Measurements from ENCODE around the gene NOS1AP.
"Not testable (repeated sequence)": the region's sequence is repeated elsewhere in the genome, so short reads cannot be mapped to it uniquely, and the experiment has no call there.

Gene NOS1AP

DNA sequence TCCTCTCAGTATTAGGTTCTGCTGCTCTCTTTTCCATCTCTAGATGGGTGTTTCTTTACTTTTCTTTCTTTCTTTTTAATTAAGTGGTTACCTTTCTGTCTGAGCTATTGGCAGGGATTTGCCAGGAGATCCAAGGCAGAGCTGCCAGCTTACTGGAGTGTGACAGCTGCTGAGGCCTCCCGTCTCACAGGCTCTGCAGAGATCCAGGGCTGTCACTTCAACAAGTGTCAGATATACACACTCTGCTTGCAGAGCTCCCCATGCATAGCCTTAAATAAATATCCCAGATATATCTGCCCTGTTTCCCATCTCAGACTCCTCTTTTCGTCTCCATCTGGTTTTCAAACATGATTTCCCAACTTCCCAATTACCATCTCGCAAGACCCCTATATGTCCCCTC, 124.3 kb downstream of the NOS1AP start:
- POLR2A ChIA-PET = no interaction called here
- CTCF ChIA-PET = interaction anchor here (1.8 kb wide), 1 partner anchor 12 kb away, joined by 7 read pairs; no protein-coding TSS in a partner anchor

DNA sequence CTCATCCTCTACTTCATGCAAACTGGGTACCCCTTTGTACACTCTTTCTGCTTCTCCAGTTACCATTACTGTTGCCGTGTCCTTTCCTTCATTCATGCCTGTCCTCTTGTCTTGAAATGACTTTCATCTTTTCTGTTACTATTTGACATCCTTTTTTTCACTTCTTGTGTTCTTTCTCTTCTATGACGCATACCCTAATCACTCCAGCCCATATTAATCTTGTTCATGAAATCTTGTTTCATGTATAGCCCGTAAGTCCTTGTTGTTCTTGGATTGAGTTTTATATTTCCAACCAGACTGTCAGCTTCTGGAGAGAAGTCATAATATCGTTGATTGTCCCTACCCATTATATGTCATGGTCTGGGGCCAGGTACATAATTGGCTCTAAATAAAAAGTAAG, 126.1 kb downstream of the NOS1AP start:
- CTCF ChIA-PET = no interaction called here
- no peak for DNase-seq (ENCODE audit: extremely low spot score)
- TF ChIP-seq, protein P1, sequence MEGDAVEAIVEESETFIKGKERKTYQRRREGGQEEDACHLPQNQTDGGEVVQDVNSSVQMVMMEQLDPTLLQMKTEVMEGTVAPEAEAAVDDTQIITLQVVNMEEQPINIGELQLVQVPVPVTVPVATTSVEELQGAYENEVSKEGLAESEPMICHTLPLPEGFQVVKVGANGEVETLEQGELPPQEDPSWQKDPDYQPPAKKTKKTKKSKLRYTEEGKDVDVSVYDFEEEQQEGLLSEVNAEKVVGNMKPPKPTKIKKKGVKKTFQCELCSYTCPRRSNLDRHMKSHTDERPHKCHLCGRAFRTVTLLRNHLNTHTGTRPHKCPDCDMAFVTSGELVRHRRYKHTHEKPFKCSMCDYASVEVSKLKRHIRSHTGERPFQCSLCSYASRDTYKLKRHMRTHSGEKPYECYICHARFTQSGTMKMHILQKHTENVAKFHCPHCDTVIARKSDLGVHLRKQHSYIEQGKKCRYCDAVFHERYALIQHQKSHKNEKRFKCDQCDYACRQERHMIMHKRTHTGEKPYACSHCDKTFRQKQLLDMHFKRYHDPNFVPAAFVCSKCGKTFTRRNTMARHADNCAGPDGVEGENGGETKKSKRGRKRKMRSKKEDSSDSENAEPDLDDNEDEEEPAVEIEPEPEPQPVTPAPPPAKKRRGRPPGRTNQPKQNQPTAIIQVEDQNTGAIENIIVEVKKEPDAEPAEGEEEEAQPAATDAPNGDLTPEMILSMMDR (IDR thresholded peaks at IDR 0.05; ENCODE audit: control extremely low read depth, extremely low read depth, low read depth, missing control alignments) = no peak
- POLR2A ChIA-PET = no interaction called here

More for the DNA sequence above, 124.3 kb downstream of the NOS1AP start:
- DNase-seq (ENCODE audit: extremely low spot score) = no peak
- TF ChIP-seq, protein P1 (IDR thresholded peaks at IDR 0.05; ENCODE audit: control extremely low read depth, extremely low read depth, low read depth, missing control alignments) = no peak

DNA sequence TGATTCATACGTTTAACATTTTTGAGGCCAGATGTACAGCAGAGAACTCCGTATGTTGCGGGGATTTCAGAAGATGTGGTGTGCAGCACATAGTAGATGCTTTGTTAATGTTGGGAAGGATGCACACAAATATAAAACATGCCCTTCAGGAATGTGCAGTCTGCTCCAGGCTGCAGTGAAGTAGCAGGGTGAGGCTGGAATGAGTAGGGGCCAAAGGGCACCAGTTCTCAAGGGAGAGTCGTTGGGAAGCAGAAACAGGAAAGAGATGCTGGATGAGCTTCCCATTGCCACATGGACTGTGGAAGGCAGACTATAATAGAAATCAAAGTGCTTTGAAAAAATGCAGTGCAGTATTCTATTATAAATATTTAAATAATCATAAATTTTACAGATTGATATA, 126.9 kb downstream of the NOS1AP start:
- no peak for DNase-seq (ENCODE audit: extremely low spot score)
- TF ChIP-seq, protein P1 (IDR thresholded peaks at IDR 0.05; ENCODE audit: control extremely low read depth, extremely low read depth, low read depth, missing control alignments) = no peak
- POLR2A ChIA-PET = no interaction called here
- CTCF ChIA-PET = no interaction called here

DNA sequence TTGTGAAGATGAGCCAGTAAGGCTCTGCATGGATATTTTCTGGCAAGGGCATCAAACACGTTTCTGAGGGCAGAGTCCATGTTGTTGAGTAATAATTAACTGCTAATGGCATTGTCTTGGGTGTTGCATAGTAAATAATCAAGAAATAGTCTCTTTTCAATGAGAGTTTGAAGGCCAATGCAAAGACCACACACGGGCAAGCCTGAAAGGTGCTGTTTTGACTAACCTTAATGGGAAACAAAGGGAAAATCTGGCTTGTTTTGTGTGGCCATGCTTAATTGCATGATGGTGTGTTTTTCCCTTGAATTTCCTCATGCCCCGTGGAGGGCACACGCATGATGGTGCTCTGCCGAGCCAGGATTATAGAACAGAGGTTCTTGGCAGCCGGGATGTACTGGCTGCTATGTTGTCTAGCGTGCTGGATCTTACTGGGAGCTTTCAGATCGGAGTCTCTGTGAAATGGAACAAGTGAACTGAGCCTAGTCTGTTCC, 127.6 kb downstream of the NOS1AP start:
- DNase-seq (ENCODE audit: extremely low spot score) = no peak
- CTCF ChIA-PET = no interaction called here
- TF ChIP-seq, protein P1 (IDR thresholded peaks at IDR 0.05; ENCODE audit: control extremely low read depth, extremely low read depth, low read depth, missing control alignments) = no peak
- POLR2A ChIA-PET = no interaction called here

DNA sequence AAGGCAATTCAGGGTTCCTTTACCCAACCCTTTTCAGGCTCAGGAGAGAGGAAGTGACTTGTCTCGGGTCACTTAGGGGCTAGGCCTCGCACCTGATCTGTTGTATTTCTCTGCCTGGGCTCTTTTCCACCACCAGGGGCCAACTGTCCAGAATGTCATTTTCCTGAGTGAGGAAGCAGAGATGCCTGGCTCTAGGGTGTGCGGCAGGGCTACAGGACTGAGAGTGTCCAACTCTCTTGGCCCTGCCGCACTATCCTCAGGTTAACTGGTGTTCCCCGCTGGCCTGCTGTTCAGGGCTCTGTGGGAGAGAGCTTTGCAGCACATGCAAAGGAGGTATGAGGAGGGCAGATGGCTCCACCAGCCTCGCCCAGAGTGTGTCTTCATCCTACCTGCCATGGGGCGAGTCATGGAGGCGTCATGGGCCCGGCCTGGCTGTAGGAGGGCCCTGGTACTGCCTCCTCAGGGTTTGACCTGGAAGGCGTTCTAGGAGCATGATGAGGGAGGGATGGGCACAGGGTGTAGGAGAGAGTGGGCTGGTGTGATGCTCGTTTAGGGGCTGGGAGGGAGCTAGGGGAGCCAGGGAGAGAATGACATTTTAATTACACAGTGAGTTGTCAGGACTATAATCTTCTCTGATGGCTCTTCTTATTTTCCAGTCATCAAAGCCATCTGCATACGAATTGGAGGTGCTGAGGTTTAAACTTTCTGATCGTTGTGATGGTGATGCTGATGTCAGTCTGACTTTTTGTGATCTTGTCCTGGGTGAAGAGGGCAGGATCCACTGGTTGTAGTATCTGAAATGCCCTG, 128.3 kb downstream of the NOS1AP start:
- ChIA-PET CTCF (no interaction called here), POLR2A (no interaction called here)
- TF ChIP-seq, protein P1 (IDR thresholded peaks at IDR 0.05; ENCODE audit: control extremely low read depth, extremely low read depth, low read depth, missing control alignments) = no peak
- no peak for DNase-seq (ENCODE audit: extremely low spot score)

DNA sequence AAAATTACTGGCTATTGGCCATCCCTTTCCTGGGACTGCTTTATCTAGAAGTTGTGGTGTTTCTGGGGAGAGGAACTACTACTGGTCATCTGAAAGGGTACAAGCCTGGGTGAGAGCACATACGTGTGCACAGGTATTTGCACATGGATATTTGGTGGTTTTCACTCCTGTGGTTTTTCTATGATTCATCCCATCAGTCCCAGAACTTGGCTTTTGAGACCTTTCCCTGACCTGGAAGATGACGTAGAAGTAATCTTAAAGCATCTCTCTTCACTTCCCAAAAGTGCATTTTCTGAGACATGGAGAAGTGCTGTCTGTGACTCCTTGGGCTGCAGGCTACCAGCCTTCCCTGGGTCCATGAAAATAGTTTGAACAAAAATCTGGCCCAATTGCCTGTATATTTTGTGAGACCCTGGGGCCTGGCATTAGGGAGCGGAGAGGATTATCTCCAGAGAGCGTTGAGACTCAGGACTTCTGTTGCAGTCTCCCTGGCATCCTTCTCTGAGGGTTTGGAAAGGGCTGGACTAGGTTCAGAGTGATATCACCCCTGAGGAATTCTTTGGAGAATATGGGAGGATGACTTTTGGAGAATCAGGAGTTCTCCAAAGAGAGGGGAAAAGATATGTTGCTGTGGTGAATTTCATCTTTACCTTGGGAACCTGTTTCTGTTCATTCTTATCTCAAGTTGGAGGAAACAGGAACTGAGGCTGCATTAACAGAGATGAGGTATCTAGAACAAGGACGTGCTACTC, 130.8 kb downstream of the NOS1AP start:
- TF ChIP-seq, protein P1 (IDR thresholded peaks at IDR 0.05; ENCODE audit: control extremely low read depth, extremely low read depth, low read depth, missing control alignments) = no peak
- POLR2A ChIA-PET = no interaction called here

DNA sequence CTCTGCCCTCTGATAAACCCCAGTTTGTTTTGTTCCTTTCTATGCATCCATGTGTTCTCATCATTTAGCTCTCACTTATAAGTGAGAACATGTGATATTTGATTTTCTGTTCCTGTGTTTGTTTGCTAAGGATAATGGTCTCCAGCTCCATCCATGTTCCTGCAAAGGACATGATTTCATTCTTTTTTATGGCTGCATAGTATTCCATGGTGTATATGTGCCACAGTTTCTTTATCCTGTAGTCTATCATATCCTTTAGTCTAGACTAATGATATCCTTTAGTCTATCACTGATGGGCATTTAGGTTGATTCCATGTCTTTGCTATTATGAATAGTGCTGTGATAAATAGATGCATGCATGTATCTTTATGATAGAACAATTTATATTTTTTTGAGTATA, 131.6 kb downstream of the NOS1AP start:
- POLR2A ChIA-PET; CTCF ChIA-PET; DNase-seq (ENCODE audit: extremely low spot score): not testable (repeated sequence)

More for the DNA sequence above, 130.8 kb downstream of the NOS1AP start:
- CTCF ChIA-PET = no interaction called here
- no peak for DNase-seq (ENCODE audit: extremely low spot score)
